NCI-H526 treated with DMSO at 0.1 percent for 48 hours (cell line): ENCODE results near the gene YJU2.
"Not testable (repeated sequence)": the region's sequence is repeated elsewhere in the genome, so short reads cannot be mapped to it uniquely, and the experiment has no call there.

Source experiments
- DNase-seq: peaks from one replicate; lab custom pipeline; 2025; lab: John Stamatoyannopoulos, UW

Gene YJU2

GRCh38 chr19:4267901-4268815, 21.3 kb downstream of the YJU2 start:
- DNase-seq = no peak

- no peak for DNase-seq
These were observed 22.0 kb downstream of the YJU2 start for GRCh38 chr19:4268816-4269430.

GRCh38 chr19:4272894-4273293, 26.0 kb downstream of the YJU2 start:
- DNase-seq = no peak

- DNase-seq = not testable (repeated sequence)
These were observed 27.4 kb downstream of the YJU2 start for GRCh38 chr19:4274321-4274686.

GRCh38 chr19:4277191-4277696, 30.4 kb downstream of the YJU2 start:
- no peak for DNase-seq

GRCh38 chr19:4278010-4278409, 31.1 kb downstream of the YJU2 start:
- DNase-seq = no peak

GRCh38 chr19:4278419-4279266, 31.8 kb downstream of the YJU2 start, which contains the start of gene SHD:
SHD (plus strand) TSS chr19:4279266; CDS start chr19:4280064, 798 bp downstream.
- DNase-seq = no peak

- no peak for DNase-seq
These were observed 32.3 kb downstream of the YJU2 start for GRCh38 chr19:4279267-4279529.

GRCh38 chr19:4279530-4280422, 32.9 kb downstream of the YJU2 start:
- no peak for DNase-seq

GRCh38 chr19:4284176-4284958, 37.5 kb downstream of the YJU2 start:
- peak; percentile 11 for DNase-seq

GRCh38 chr19:4284974-4285373, 38.1 kb downstream of the YJU2 start:
- no peak for DNase-seq

- not testable (repeated sequence) for DNase-seq
These were observed 39.3 kb downstream of the YJU2 start for GRCh38 chr19:4286141-4286540.

GRCh38 chr19:4288091-4288777, 41.4 kb downstream of the YJU2 start:
- DNase-seq = no peak

- no peak for DNase-seq
These were observed 44.4 kb downstream of the YJU2 start for GRCh38 chr19:4291184-4291732.

- no peak for DNase-seq
These were observed 45.6 kb downstream of the YJU2 start for GRCh38 chr19:4292515-4292914.

GRCh38 chr19:4294389-4294788, 47.5 kb downstream of the YJU2 start:
- no peak for DNase-seq

- no peak for DNase-seq
These were observed 49.3 kb downstream of the YJU2 start for GRCh38 chr19:4295972-4296771.

- DNase-seq = no peak
These were observed 51.3 kb downstream of the YJU2 start for GRCh38 chr19:4297901-4298809.
